Measurements from ENCODE around the gene CADM3. TPM values are rescaled to one million over a fixed set of nuclear protein-coding genes. Genes with fewer than 3 reads are reported as not detected.

The CADM3 gene
- total RNA-seq, 1 donor = not detected

- no peak overlapping the region for H3K4me3 ChIP-seq (ENCODE audit: low read depth, low read length)
- TF ChIP-seq CTCF (IDR thresholded peaks at IDR 0.05; ENCODE audit: insufficient read depth, low read length) = no peak
These were observed 19.0 kb downstream of the CADM3 start for GRCh38 chr1:159190441-159190840.

GRCh38 chr1:159196543-159196942, 25.1 kb downstream of the CADM3 start:
- peak; percentile 34 for TF ChIP-seq CTCF (IDR thresholded peaks at IDR 0.05; ENCODE audit: insufficient read depth, low read length)
- DNase-seq (ENCODE audit: low read depth) = no peak
- no peak overlapping the region for H3K4me3 ChIP-seq (ENCODE audit: low read depth, low read length)

More at GRCh38 chr1:159190441-159190840, 19.0 kb downstream of the CADM3 start:
- no peak for DNase-seq (ENCODE audit: low read depth)

DNA sequence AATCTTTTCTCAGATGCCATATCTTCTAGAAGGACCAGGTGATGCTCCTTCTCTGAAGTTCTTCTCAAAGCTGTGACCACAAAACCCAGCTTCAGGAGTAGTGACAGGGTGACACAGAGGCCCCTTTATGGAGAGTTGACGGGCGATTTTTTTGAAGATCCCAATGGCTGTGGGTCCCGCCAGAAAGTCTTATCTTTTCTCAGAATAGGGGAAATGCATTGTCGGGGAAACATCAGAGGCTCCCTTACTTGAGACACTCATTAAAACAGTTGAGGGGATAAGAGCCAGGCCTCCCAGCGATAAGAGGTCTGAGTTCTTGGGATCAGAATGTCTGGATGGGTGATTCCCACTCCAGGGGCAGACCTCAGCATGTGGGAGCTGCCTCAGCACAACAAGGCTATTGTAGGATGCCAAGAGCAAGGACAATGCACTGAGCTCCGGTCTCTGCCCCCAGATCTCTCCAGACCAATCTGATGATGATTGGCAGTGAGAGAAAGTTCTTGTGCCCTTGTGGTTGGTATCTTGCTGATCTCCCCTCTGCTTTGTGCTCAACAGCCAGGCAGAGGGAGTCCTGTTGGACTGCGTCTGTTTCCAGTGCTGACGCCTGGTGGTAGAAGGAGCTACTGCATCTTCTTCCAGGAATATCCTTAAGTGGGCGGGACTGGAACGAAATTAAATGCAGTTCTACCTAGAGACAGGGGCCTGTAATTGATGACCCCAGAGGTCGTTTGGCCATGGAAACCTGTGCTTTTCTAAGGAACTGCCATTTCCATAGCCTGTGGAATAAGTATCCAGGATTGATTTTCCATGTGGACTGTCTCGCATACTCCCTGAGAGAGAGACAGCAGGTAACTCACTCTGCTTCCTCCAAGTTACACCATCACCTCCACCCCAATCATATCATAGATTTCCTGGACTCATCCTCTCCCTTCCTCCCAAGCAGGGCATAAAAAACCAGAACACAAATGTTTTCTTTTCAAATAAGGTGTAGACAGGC, 26.4 kb downstream of the CADM3 start:
- no peak overlapping the region for H3K4me3 ChIP-seq (ENCODE audit: low read depth, low read length)
- peak; percentile 96 for TF ChIP-seq CTCF (IDR thresholded peaks at IDR 0.05; ENCODE audit: insufficient read depth, low read length)
- peak; percentile 84 for DNase-seq (ENCODE audit: low read depth)

DNA sequence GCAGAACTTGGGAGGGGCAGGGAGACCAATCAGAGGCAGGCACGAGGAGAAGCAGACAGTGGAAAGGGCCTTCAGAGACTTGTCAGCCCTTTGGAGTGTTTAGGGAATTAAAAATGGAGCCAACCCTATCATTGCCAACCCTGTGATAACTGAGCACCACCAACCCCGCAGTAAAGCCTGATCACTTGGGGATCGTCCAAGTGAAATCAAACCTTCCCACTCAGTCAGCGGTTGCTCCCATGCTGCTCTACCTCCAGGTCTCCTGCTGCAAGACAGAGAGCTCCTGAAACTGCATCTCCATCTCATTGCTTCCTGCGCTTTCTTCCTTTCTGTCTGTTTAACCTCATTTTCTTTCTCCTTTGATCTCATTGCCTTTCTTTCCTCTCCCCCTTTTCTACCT, 28.5 kb downstream of the CADM3 start:
- no peak for DNase-seq (ENCODE audit: low read depth)
- no peak overlapping the region for H3K4me3 ChIP-seq (ENCODE audit: low read depth, low read length)
- TF ChIP-seq CTCF (IDR thresholded peaks at IDR 0.05; ENCODE audit: insufficient read depth, low read length) = no peak

DNA sequence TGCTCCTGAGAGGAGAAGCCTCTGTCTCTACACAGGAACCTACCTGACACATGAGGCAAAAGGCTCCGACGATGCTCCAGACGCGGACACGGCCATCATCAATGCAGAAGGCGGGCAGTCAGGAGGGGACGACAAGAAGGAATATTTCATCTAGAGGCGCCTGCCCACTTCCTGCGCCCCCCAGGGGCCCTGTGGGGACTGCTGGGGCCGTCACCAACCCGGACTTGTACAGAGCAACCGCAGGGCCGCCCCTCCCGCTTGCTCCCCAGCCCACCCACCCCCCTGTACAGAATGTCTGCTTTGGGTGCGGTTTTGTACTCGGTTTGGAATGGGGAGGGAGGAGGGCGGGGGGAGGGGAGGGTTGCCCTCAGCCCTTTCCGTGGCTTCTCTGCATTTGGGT, 29.4 kb downstream of the CADM3 start:
- H3K4me3 ChIP-seq (ENCODE audit: low read depth, low read length) = no peak overlapping the region
- no peak for TF ChIP-seq CTCF (IDR thresholded peaks at IDR 0.05; ENCODE audit: insufficient read depth, low read length)
- no peak for DNase-seq (ENCODE audit: low read depth)

DNA sequence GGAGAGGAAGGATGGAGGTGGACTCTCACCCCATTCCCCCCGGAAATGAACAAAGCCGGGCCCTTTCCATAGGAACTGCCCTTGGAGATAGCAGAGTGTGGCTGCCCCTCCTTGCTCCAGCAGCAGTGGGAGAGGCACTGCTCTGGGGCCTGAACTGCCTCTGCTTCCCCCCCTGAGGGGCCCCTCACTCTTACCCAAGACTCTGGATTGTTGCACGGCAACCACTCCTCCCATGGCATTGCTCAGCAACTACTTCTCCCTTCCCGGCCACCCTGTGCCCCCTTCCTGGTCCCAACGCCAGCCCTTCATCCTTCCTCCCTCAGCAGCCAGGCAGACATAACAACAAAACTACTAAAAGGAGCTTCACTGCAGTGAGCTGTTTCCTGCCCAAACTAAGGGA, 30.2 kb downstream of the CADM3 start:
- DNase-seq (ENCODE audit: low read depth) = no peak
- TF ChIP-seq CTCF (IDR thresholded peaks at IDR 0.05; ENCODE audit: insufficient read depth, low read length) = no peak
- H3K4me3 ChIP-seq (ENCODE audit: low read depth, low read length) = no peak overlapping the region
